Lung (tissue), 12 donors: ENCODE results near the gene MAEA. TPM values are rescaled to one million over a fixed set of nuclear protein-coding genes. Genes with fewer than 3 reads are reported as not detected.
A peak's percentile ranks its signal among the peaks of the same experiment; 100 is the strongest.

ENCODE experiments used
- ATAC-seq: fragments of 200-7000 bp; cut with Tn5 transposase; one replicate; pipeline ENCODE4 v1.9.1; 2020; ENCODE audit warnings: moderate number of reproducible peaks; ENCODE audit not compliant: insufficient read depth, low FRiP score
- DNase-seq, 3 donors: peaks; one replicate each; pipeline ENCODE4 v3.0.0-alpha.2; 2013 to 2017
- H3K27ac ChIP-seq, 2 donors: one replicate each; pipeline ENCODE4 v1.5.1; 2013; ENCODE audit warnings: mild to moderate bottlenecking in 2 of 2, moderate library complexity in 2 of 2, control low read depth in 1 of 2, inconsistent platforms in 1 of 2, low read depth in 1 of 2, low read length in 1 of 2
- H3K27me3 ChIP-seq, 3 donors: one replicate each; pipeline ENCODE4 v1.5.1; 2013; ENCODE audit warnings: low read length in 2 of 3; ENCODE audit not compliant: control insufficient read depth in 3 of 3, insufficient read depth in 3 of 3
- H3K36me3 ChIP-seq, 4 donors: one replicate each; pipeline ENCODE4 v1.5.1; 2013; ENCODE audit warnings: low read length in 4 of 4, mild to moderate bottlenecking in 1 of 4, moderate library complexity in 1 of 4; ENCODE audit not compliant: control insufficient read depth in 4 of 4, insufficient read depth in 4 of 4
- H3K4me1 ChIP-seq, 5 donors: one replicate each; pipeline ENCODE4 v1.5.1; 2013; ENCODE audit warnings: low read length in 5 of 5, mild to moderate bottlenecking in 2 of 5, moderate library complexity in 1 of 5; ENCODE audit not compliant: control insufficient read depth in 5 of 5, insufficient read depth in 5 of 5
- H3K4me3 ChIP-seq: one replicate; pipeline ENCODE4 v1.5.1; 2013; ENCODE audit warnings: mild to moderate bottlenecking, control low read depth, moderate library complexity
- H3K9ac ChIP-seq, 2 donors: one replicate each; pipeline ENCODE4 v1.5.1; 2013; ENCODE audit warnings: low read length in 2 of 2, control low read depth in 1 of 2; ENCODE audit not compliant: insufficient read depth in 1 of 2
- H3K9me3 ChIP-seq, 4 donors: one replicate each; pipeline ENCODE4 v1.5.1; 2013; ENCODE audit warnings: low read length in 3 of 4, mild to moderate bottlenecking in 1 of 4, moderate library complexity in 1 of 4; ENCODE audit not compliant: control insufficient read depth in 4 of 4, insufficient read depth in 3 of 4
- WGBS, 2 donors: extraction: QIAGEN DNeasy Blood & Tissue Kit; methylation state at CpG; one replicate each; pipeline ENCODE4 v1.1.7; 2013; 5-methylcytosine and 5-hydroxymethylcytosine counted together
- polyA plus RNA-seq, 2 donors: library from polyadenylated mRNA; stranded (reverse); fragments of 200-250 nt; gene quantifications; one replicate each; pipeline ENCODE4 v1.2.1, GENCODE V29; 2013
- total RNA-seq, 2 donors: library from RNA; depleted of rRNA in 1 of 2; stranded (reverse); fragments of >200 nt in 1 of 2; gene quantifications; one replicate each; pipeline ENCODE4 v1.2.1, GENCODE V29; 2014 to 2021
- TF ChIP-seq, protein P1 (sequence below): IDR thresholded peaks from 2 replicates; pipeline ENCODE4 v1.5.1; 2012; ENCODE audit warnings: mild to moderate bottlenecking; ENCODE audit errors: control extremely low read depth, extremely low read depth
- donor health status: control.
- donor health status: control.
- donor health status: Bipolar disorder and iron deficiency.
- donor health status: healthy.
- donor health status: DM: yes; HTN: yes; CAD: no.

Gene MAEA
- total and polyA plus RNA-seq, 4 donors: 39.7 to 67.4 (median 60.8) TPM

DNA sequence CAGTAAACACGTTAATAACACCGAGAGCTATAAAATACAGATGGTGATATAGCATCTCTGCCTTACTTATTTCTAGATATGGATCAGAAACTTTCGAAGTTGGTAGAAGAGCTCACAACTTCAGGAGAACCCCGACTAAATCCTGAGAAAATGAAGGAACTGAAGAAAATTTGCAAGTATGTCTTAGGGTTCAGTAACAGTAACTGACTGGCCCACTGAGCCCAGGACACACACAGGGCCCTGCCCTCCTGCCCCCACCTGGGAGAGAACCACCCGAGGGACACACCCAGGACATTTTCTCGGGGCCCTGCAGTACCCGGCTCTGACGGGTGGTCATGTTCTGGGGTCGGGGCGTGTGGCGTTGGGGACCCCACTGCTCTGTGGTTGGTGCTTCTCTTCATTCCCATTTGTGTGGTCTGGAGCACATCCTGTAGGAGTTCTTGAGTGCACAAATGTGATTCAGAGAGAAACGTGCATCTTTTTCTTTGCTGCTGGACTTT is 58.4 kb downstream of the MAEA start:
- Histone ChIP-seq H3K4me3 (peak overlapping the region; percentile 66), H3K4me1 (peaks cover 2 to 24% (median 5%) of the 10 kb centered on the region in 5 donors), H3K27ac (peak overlapping the region; percentile 97 to 100), H3K36me3 (peaks cover 0 to 9% (median 0%) of the 10 kb centered on the region in 4 donors), H3K9ac (peak overlapping the region; percentile 70 to 85), H3K9me3 (no peaks in the 10 kb centered on the region), H3K27me3 (no peaks in the 10 kb centered on the region)
- ATAC-seq: no peak
- DNase-seq: no peak
- 69 to 75% methylated on average over 12 of the region's 12 CpGs for WGBS, 2 donors
- TF ChIP-seq, protein P1, sequence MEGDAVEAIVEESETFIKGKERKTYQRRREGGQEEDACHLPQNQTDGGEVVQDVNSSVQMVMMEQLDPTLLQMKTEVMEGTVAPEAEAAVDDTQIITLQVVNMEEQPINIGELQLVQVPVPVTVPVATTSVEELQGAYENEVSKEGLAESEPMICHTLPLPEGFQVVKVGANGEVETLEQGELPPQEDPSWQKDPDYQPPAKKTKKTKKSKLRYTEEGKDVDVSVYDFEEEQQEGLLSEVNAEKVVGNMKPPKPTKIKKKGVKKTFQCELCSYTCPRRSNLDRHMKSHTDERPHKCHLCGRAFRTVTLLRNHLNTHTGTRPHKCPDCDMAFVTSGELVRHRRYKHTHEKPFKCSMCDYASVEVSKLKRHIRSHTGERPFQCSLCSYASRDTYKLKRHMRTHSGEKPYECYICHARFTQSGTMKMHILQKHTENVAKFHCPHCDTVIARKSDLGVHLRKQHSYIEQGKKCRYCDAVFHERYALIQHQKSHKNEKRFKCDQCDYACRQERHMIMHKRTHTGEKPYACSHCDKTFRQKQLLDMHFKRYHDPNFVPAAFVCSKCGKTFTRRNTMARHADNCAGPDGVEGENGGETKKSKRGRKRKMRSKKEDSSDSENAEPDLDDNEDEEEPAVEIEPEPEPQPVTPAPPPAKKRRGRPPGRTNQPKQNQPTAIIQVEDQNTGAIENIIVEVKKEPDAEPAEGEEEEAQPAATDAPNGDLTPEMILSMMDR: no peak

DNA sequence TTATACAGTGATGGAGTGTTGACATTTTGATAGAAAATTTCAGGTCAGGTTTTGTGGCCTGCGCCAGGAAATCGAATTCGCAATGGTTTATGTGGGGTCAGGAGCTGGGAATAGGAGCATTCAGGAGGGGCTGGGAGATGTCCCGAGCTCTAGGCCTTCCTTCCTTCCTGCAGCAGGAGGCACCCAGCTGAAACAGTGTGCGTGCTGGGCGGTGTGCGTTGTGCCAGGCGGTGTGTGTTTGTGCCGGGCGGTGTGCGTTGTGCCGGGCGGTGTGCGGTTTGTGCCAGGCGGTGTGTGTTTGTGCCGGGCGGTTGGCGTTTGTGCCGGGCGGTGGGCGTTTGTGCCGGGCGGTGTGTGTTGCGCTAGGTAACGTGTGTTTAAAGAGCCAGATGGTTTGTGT is 59.1 kb downstream of the MAEA start:
- WGBS, 2 donors: 67 to 87% methylated on average over 25 of the region's 25 CpGs
- H3K36me3 ChIP-seq: peaks cover 0 to 15% (median 0%) of the 10 kb centered on the region in 4 donors
- H3K27ac ChIP-seq: peak overlapping the region in 1 of 2 donors; percentile 62
- ATAC-seq: no peak
- no peaks in the 10 kb centered on the region for H3K27me3 ChIP-seq
- TF ChIP-seq, protein P1: no peak
- H3K9ac ChIP-seq: no peak overlapping the region
- H3K4me3 ChIP-seq: no peak overlapping the region
- no peaks in the 10 kb centered on the region for H3K9me3 ChIP-seq
- peaks cover 2 to 24% (median 5%) of the 10 kb centered on the region in 5 donors for H3K4me1 ChIP-seq
- DNase-seq: no peak

- H3K27ac ChIP-seq: peak overlapping the region in 1 of 2 donors; percentile 11
- peaks cover 2 to 24% (median 5%) of the 10 kb centered on the region in 5 donors for H3K4me1 ChIP-seq
- no peaks in the 10 kb centered on the region for H3K27me3 ChIP-seq
- TF ChIP-seq, protein P1: no peak
- no peak for DNase-seq
- no peak for ATAC-seq
- H3K9me3 ChIP-seq: no peaks in the 10 kb centered on the region
- peaks cover 0 to 17% (median 0%) of the 10 kb centered on the region in 4 donors for H3K36me3 ChIP-seq
- 84 to 93% methylated on average over 29 of the region's 29 CpGs for WGBS, 2 donors
- H3K4me3 ChIP-seq: no peak overlapping the region
- no peak overlapping the region for H3K9ac ChIP-seq
These were observed 59.9 kb downstream of the MAEA start for GRCh38 chr4:1349359-1350168.
